ENCODE data around the gene COL21A1. TPM values are rescaled to one million over a fixed set of nuclear protein-coding genes. Genes with fewer than 3 reads are reported as not detected.

The COL21A1 gene
- total RNA-seq, 1 donor from 2014 or later, result 0.57 TPM

DNA sequence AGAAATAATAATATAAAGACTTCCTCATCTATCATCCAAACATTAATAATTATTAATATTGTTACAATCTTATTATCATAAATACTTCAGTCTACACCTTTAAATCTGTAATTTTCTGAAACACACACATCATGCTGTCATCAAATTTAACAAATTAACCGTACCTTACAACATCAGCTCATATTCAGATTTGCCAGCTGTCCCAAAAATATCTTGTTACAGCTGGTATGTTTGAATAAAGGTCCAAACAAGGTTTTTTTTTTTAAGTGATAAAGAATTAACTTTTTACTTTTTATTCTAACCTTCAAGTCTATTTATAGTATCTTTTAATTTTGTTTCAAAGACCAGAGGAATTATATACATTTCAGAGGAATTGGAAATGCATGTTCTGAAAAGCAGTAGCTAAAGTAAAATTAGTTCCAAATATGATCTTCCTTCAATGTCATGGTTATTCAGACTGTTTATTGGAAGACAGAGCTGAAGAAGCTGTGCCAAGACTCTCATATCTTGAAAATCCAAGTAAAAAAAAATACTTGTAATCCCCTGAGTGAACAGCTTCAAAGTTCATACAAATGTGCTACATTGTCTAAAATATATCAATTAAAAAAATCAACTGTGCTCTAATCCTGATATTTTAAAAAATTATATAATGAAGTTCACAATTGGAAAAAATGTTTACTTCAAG is 210.3 kb downstream of the COL21A1 start:
- Mint-ChIP-seq H3K27me3 (ENCODE audit: low read depth, unreplicated experiment) (no peaks in the 10 kb centered on the region), H3K4me1 (ENCODE audit: low read depth, unreplicated experiment) (peaks cover 12% of the 10 kb centered on the region), H3K36me3 (ENCODE audit: low read depth, unreplicated experiment) (no peaks in the 10 kb centered on the region), H3K9me3 (ENCODE audit: unreplicated experiment) (peaks cover 3% of the 10 kb centered on the region), H3K27ac (ENCODE audit: unreplicated experiment) (no peak overlapping the region), H3K4me3 (ENCODE audit: unreplicated experiment) (no peak overlapping the region)
- H3K79me2 ChIP-seq (ENCODE audit: insufficient read depth, low read length), result no peaks in the 10 kb centered on the region
- TF ChIP-seq, protein P1, sequence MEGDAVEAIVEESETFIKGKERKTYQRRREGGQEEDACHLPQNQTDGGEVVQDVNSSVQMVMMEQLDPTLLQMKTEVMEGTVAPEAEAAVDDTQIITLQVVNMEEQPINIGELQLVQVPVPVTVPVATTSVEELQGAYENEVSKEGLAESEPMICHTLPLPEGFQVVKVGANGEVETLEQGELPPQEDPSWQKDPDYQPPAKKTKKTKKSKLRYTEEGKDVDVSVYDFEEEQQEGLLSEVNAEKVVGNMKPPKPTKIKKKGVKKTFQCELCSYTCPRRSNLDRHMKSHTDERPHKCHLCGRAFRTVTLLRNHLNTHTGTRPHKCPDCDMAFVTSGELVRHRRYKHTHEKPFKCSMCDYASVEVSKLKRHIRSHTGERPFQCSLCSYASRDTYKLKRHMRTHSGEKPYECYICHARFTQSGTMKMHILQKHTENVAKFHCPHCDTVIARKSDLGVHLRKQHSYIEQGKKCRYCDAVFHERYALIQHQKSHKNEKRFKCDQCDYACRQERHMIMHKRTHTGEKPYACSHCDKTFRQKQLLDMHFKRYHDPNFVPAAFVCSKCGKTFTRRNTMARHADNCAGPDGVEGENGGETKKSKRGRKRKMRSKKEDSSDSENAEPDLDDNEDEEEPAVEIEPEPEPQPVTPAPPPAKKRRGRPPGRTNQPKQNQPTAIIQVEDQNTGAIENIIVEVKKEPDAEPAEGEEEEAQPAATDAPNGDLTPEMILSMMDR (IDR thresholded peaks at IDR 0.05; ENCODE audit: insufficient read depth, low read depth, low read length), result no peak
- no peak for TF ChIP-seq EZH2 (IDR thresholded peaks at IDR 0.05; ENCODE audit: insufficient read depth, low read length)
- H3K9me3 ChIP-seq (ENCODE audit: insufficient read depth, low read depth, low read length), result no peaks in the 10 kb centered on the region
- H3K4me2 ChIP-seq (ENCODE audit: low read length), result no peak overlapping the region
- no peak overlapping the region for H3K9ac ChIP-seq (ENCODE audit: low read length)
- no peaks in the 10 kb centered on the region for H4K20me1 ChIP-seq (ENCODE audit: insufficient read depth, low read length)
- no peak overlapping the region for H3K4me3 ChIP-seq (ENCODE audit: insufficient read depth, low read depth, low read length)
- H3K27ac ChIP-seq (ENCODE audit: low read depth, low read length), result no peak overlapping the region
- DNase-seq (ENCODE audit: low read depth) (no peak), FAIRE-seq (no peak)
- H3K4me1 ChIP-seq (ENCODE audit: insufficient read depth, low read length), result no peaks in the 10 kb centered on the region
- H2AFZ ChIP-seq (ENCODE audit: low read depth, low read length), result no peak overlapping the region
- no peaks in the 10 kb centered on the region for H3K36me3 ChIP-seq (ENCODE audit: insufficient read depth, low read length)
- no peaks in the 10 kb centered on the region for H3K27me3 ChIP-seq (ENCODE audit: insufficient read depth, low read length)

GRCh38 chr6:56033401-56033800 is 214.0 kb downstream of the COL21A1 start:
- H3K9me3 Mint-ChIP-seq (ENCODE audit: unreplicated experiment), result no peaks in the 10 kb centered on the region
- H3K27ac Mint-ChIP-seq (ENCODE audit: unreplicated experiment), result no peak overlapping the region
- no peak overlapping the region for H3K4me3 ChIP-seq (ENCODE audit: insufficient read depth, low read depth, low read length)
- H3K79me2 ChIP-seq (ENCODE audit: insufficient read depth, low read length), result no peaks in the 10 kb centered on the region
- no peak overlapping the region for H3K4me2 ChIP-seq (ENCODE audit: low read length)
- H3K27me3 ChIP-seq (ENCODE audit: insufficient read depth, low read length), result no peaks in the 10 kb centered on the region
- no peaks in the 10 kb centered on the region for H3K36me3 ChIP-seq (ENCODE audit: insufficient read depth, low read length)
- H3K36me3 Mint-ChIP-seq (ENCODE audit: low read depth, unreplicated experiment), result no peaks in the 10 kb centered on the region
- H3K9me3 ChIP-seq (ENCODE audit: insufficient read depth, low read depth, low read length), result no peaks in the 10 kb centered on the region
- FAIRE-seq, result no peak
- H3K4me1 ChIP-seq (ENCODE audit: insufficient read depth, low read length), result no peaks in the 10 kb centered on the region
- DNase-seq (ENCODE audit: low read depth), result no peak
- H4K20me1 ChIP-seq (ENCODE audit: insufficient read depth, low read length), result no peaks in the 10 kb centered on the region
- no peak overlapping the region for H3K27ac ChIP-seq (ENCODE audit: low read depth, low read length)
- no peak overlapping the region for H3K9ac ChIP-seq (ENCODE audit: low read length)
- no peak overlapping the region for H2AFZ ChIP-seq (ENCODE audit: low read depth, low read length)
- H3K4me1 Mint-ChIP-seq (ENCODE audit: low read depth, unreplicated experiment), result no peaks in the 10 kb centered on the region
- no peak for TF ChIP-seq EZH2 (IDR thresholded peaks at IDR 0.05; ENCODE audit: insufficient read depth, low read length)
- TF ChIP-seq, protein P1 (IDR thresholded peaks at IDR 0.05; ENCODE audit: insufficient read depth, low read depth, low read length), result no peak
- H3K4me3 Mint-ChIP-seq (ENCODE audit: unreplicated experiment), result no peak overlapping the region
- no peaks in the 10 kb centered on the region for H3K27me3 Mint-ChIP-seq (ENCODE audit: low read depth, unreplicated experiment)

GRCh38 chr6:56032715-56033260 is 214.6 kb downstream of the COL21A1 start:
- Mint-ChIP-seq H3K36me3 (ENCODE audit: low read depth, unreplicated experiment) (no peaks in the 10 kb centered on the region), H3K27ac (ENCODE audit: unreplicated experiment) (no peak overlapping the region), H3K9me3 (ENCODE audit: unreplicated experiment) (no peaks in the 10 kb centered on the region), H3K4me1 (ENCODE audit: low read depth, unreplicated experiment) (no peaks in the 10 kb centered on the region), H3K4me3 (ENCODE audit: unreplicated experiment) (no peak overlapping the region), H3K27me3 (ENCODE audit: low read depth, unreplicated experiment) (no peaks in the 10 kb centered on the region)
- H3K9me3 ChIP-seq (ENCODE audit: insufficient read depth, low read depth, low read length), result no peaks in the 10 kb centered on the region
- no peak overlapping the region for H3K4me3 ChIP-seq (ENCODE audit: insufficient read depth, low read depth, low read length)
- no peaks in the 10 kb centered on the region for H4K20me1 ChIP-seq (ENCODE audit: insufficient read depth, low read length)
- no peak overlapping the region for H3K27ac ChIP-seq (ENCODE audit: low read depth, low read length)
- H3K4me1 ChIP-seq (ENCODE audit: insufficient read depth, low read length), result no peaks in the 10 kb centered on the region
- no peaks in the 10 kb centered on the region for H3K27me3 ChIP-seq (ENCODE audit: insufficient read depth, low read length)
- DNase-seq (ENCODE audit: low read depth) (no peak), FAIRE-seq (no peak)
- TF ChIP-seq, protein P1 (IDR thresholded peaks at IDR 0.05; ENCODE audit: insufficient read depth, low read depth, low read length), result no peak
- no peak overlapping the region for H3K4me2 ChIP-seq (ENCODE audit: low read length)
- no peaks in the 10 kb centered on the region for H3K79me2 ChIP-seq (ENCODE audit: insufficient read depth, low read length)
- no peak overlapping the region for H3K9ac ChIP-seq (ENCODE audit: low read length)
- H2AFZ ChIP-seq (ENCODE audit: low read depth, low read length), result no peak overlapping the region
- H3K36me3 ChIP-seq (ENCODE audit: insufficient read depth, low read length), result no peaks in the 10 kb centered on the region
